NCI-H1436 treated with DMSO at 0.1 percent for 48 hours (cell line): ENCODE results near the gene MKS1.
A peak's percentile ranks its signal among the peaks of the same experiment; 100 is the strongest.

Source experiments
- DNase-seq: peaks from one replicate; lab custom pipeline; 2025; lab: John Stamatoyannopoulos, UW

The MKS1 gene

GRCh38 chr17:58219007-58219788 lies at the start of gene MKS1:
Gene MKS1, minus strand, starts transcription at chr17:58219255. Its CDS starts 25 bp downstream, at chr17:58219230.
- peak; percentile 79 for DNase-seq

- DNase-seq = no peak
Measured at GRCh38 chr17:58268326-58268725, 49.3 kb upstream of the MKS1 start.

- no peak for DNase-seq
Measured at GRCh38 chr17:58267347-58268324, 48.6 kb upstream of the MKS1 start.

- no peak for DNase-seq
Measured at GRCh38 chr17:58265902-58266875, 47.1 kb upstream of the MKS1 start.

GRCh38 chr17:58265271-58265670 lies 46.2 kb upstream of the MKS1 start:
- DNase-seq = no peak

- DNase-seq = no peak
Measured at GRCh38 chr17:58264407-58265103, 45.5 kb upstream of the MKS1 start.

- DNase-seq = no peak
Measured at GRCh38 chr17:58263773-58264172, 44.7 kb upstream of the MKS1 start.

GRCh38 chr17:58262149-58262548 lies 43.1 kb upstream of the MKS1 start:
- no peak for DNase-seq

- no peak for DNase-seq
Measured at GRCh38 chr17:58254803-58255202, 35.7 kb upstream of the MKS1 start.

GRCh38 chr17:58253082-58253481 lies 34.0 kb upstream of the MKS1 start:
- no peak for DNase-seq

- DNase-seq = no peak
Measured at GRCh38 chr17:58252141-58252540, 33.1 kb upstream of the MKS1 start.

GRCh38 chr17:58250344-58251011 lies 31.4 kb upstream of the MKS1 start:
- no peak for DNase-seq

GRCh38 chr17:58249270-58250133 lies 30.4 kb upstream of the MKS1 start:
- no peak for DNase-seq

- no peak for DNase-seq
Measured at GRCh38 chr17:58248955-58249269, 29.9 kb upstream of the MKS1 start.

GRCh38 chr17:58247511-58248363 lies 28.7 kb upstream of the MKS1 start:
- DNase-seq = no peak

- DNase-seq = no peak
Measured at GRCh38 chr17:58246781-58247180, 27.7 kb upstream of the MKS1 start.

GRCh38 chr17:58246104-58246740 lies 27.2 kb upstream of the MKS1 start:
- no peak for DNase-seq

- no peak for DNase-seq
Measured at GRCh38 chr17:58245428-58246103, 26.5 kb upstream of the MKS1 start.
